Calu3 (cell line): ENCODE results near the gene TSPAN17. TPM values are rescaled to one million over a fixed set of nuclear protein-coding genes. Genes with fewer than 3 reads are reported as not detected.

Source experiments
- BruUV-seq: library from RNA; stranded (reverse); fragments of 400-500 nt; replicated peaks from 2 replicates; lab custom pipeline; 2021; lab: Mats Ljungman, UMichigan
- CTCF ChIA-PET: fragments of 300-600 bp; sonication (Branson Sonifier 250); formaldehyde crosslinking; loops from one replicate; lab custom pipeline; 2022; ENCODE audit warnings: antibody characterized with exemption; lab: Charles Lee
- DNase-seq: peaks from one replicate; pipeline ENCODE4 v3.0.0; 2022
- H3K27ac Mint-ChIP-seq: one replicate; pipeline ENCODE4 v1.8.0; 2022; ENCODE audit warnings: mixed read lengths; ENCODE audit not compliant: unreplicated experiment
- H3K27me3 Mint-ChIP-seq: one replicate; pipeline ENCODE4 v1.8.0; 2022; ENCODE audit warnings: mixed read lengths; ENCODE audit not compliant: unreplicated experiment
- H3K36me3 Mint-ChIP-seq: one replicate; pipeline ENCODE4 v1.8.0; 2022; ENCODE audit warnings: mild to moderate bottlenecking, moderate library complexity, mixed read lengths; ENCODE audit not compliant: insufficient read depth, unreplicated experiment
- H3K4me1 Mint-ChIP-seq: one replicate; pipeline ENCODE4 v1.8.0; 2022; ENCODE audit warnings: mild to moderate bottlenecking, low read depth, mixed read lengths; ENCODE audit not compliant: unreplicated experiment
- H3K4me3 Mint-ChIP-seq: one replicate; pipeline ENCODE4 v1.8.0; 2022; ENCODE audit warnings: mild to moderate bottlenecking, low read depth, moderate library complexity, mixed read lengths; ENCODE audit not compliant: unreplicated experiment
- H3K9me3 Mint-ChIP-seq: one replicate; pipeline ENCODE4 v1.8.0; 2022; ENCODE audit warnings: low read depth, mixed read lengths; ENCODE audit not compliant: unreplicated experiment
- intact Hi-C: fragments of 100-400 bp; cut with micrococcal nuclease; formaldehyde crosslinking; loops from one replicate; pipeline ENCODE4 v1.10.0; 2022; ENCODE audit not compliant: unreplicated experiment
- total RNA-seq: library from RNA; stranded (reverse); gene quantifications from 2 replicates; pipeline ENCODE4 v1.2.3, GENCODE V29; 2022
- TF ChIP-seq, protein P1 (sequence below): fragments of 200-600 bp; IDR thresholded peaks from one replicate; pipeline ENCODE4 v1.8.0; 2022; ENCODE audit warnings: antibody characterized with exemption; ENCODE audit not compliant: unreplicated experiment

TSPAN17 gene
- total RNA-seq, 1 experiment from 2014 or later: 67.7 TPM

DNA sequence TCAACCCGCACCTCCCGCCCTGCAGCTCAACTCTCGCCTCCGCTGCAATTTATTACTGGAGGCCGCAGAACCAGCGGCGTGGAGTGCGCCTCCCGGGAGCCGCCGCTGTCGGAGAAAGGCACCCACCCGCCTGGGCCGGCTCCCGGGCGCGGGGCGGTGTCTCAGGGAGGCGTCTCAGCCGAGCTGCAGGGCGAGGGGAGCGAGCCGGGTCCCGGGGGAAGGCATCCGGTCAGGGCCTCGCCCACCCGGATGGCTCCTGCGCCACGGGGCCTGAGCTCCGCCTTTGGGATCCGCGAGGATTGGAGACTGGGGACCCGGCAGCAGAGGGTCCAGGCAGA lies 32.9 kb downstream of the TSPAN17 start:
- intact Hi-C loops: no loop called here
- no TSS peak for BruUV-seq
- TF ChIP-seq, protein P1, sequence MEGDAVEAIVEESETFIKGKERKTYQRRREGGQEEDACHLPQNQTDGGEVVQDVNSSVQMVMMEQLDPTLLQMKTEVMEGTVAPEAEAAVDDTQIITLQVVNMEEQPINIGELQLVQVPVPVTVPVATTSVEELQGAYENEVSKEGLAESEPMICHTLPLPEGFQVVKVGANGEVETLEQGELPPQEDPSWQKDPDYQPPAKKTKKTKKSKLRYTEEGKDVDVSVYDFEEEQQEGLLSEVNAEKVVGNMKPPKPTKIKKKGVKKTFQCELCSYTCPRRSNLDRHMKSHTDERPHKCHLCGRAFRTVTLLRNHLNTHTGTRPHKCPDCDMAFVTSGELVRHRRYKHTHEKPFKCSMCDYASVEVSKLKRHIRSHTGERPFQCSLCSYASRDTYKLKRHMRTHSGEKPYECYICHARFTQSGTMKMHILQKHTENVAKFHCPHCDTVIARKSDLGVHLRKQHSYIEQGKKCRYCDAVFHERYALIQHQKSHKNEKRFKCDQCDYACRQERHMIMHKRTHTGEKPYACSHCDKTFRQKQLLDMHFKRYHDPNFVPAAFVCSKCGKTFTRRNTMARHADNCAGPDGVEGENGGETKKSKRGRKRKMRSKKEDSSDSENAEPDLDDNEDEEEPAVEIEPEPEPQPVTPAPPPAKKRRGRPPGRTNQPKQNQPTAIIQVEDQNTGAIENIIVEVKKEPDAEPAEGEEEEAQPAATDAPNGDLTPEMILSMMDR: no peak

DNA sequence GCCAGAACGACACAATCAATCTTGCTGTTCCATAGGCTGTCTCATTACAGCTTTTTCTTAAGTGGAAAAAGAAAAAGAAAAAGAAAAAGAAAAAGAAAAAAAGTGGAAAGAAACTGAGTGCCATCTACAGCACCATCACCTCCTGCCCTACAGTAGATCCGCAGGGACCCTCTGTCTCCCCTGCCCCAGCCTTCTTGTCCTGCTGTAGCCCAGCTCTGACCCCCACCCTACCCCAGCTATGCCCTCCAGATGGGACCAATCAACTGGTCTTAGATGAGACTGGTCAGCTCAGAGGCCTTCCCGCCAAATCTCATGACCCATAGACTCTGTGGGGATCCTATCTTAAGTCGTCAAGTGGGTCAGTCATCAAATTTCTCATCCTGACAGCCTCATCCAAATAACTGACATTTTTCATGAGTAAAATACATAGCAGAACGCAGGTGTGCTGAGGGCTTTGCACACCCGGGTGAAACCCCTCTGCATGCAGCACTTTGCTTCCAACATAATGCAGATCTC lies 34.8 kb downstream of the TSPAN17 start:
- no peak overlapping the region for H3K27ac Mint-ChIP-seq
- H3K27me3 Mint-ChIP-seq: peaks cover 47% of the 10 kb centered on the region
- H3K4me1 Mint-ChIP-seq: no peaks in the 10 kb centered on the region
- CTCF ChIA-PET: interaction anchor here (0.6 to 1.1 kb wide), 3 partner anchors 11 to 141 kb away, joined by 3 read pairs; no protein-coding TSS in a partner anchor
- H3K36me3 Mint-ChIP-seq: peaks cover 3% of the 10 kb centered on the region
- BruUV-seq: no TSS peak
- no peak overlapping the region for H3K4me3 Mint-ChIP-seq
- peaks cover 3% of the 10 kb centered on the region for H3K9me3 Mint-ChIP-seq
- no peak for DNase-seq
- intact Hi-C loops: no loop called here
- TF ChIP-seq, protein P1: no peak

More for the DNA sequence above, 32.9 kb downstream of the TSPAN17 start:
- Mint-ChIP-seq H3K27ac (no peak overlapping the region), H3K4me3 (no peak overlapping the region), H3K27me3 (peaks cover 36% of the 10 kb centered on the region), H3K36me3 (peaks cover 3% of the 10 kb centered on the region), H3K4me1 (no peaks in the 10 kb centered on the region), H3K9me3 (peaks cover 3% of the 10 kb centered on the region)
- CTCF ChIA-PET: interaction anchor here (0.6 to 1.3 kb wide), 4 partner anchors 20 to 1782 kb away, joined by 3 to 5 read pairs (median 4); partner anchors contain the start of gene TMED9
- DNase-seq: no peak

DNA sequence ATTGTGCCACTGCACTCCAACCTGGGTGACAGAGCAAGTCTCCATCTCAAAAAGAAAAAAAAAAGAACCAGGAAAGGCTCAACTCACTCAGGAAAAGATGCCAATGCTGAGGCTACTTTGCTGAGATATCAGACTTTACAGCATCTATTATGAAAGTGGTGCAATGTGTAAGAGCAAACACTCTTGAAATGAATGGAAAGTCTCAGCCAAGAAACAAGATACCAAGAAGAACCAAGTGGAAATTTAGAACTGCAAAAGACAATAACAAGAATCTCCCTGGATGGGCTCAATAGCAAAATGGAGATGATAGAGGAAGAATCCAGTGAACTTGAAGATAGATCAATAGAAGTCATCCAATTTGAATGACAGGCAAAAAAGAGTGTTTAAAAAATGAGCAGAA lies 37.7 kb downstream of the TSPAN17 start:
- intact Hi-C loops: no loop called here
- no peak for DNase-seq
- Mint-ChIP-seq H3K9me3 (peaks cover 3% of the 10 kb centered on the region), H3K27me3 (peaks cover 47% of the 10 kb centered on the region), H3K27ac (no peak overlapping the region), H3K36me3 (no peaks in the 10 kb centered on the region), H3K4me1 (no peaks in the 10 kb centered on the region), H3K4me3 (no peak overlapping the region)
- CTCF ChIA-PET: no interaction called here
- BruUV-seq: no TSS peak
- TF ChIP-seq, protein P1: no peak

DNA sequence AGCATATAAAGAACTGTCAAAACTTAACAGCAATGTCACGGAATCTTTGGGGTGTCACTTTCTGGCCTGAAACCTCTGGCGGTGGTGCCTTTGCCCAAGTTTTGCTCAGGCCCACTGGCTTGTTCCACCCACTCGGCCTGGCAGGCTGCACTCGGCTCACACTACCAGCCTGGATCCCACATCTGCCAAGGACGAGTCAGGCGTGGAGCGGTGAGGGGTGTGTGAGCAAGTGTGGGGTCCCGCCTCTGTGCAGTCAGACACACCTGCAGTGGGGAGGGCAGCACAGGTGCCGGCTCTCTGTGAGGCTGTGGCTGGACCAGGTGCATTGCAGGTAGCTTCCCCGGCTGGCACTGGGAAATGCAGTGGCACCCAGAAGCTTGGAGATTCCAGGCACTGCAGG lies 40.0 kb downstream of the TSPAN17 start:
- Mint-ChIP-seq H3K4me1 (peaks cover 13% of the 10 kb centered on the region), H3K36me3 (no peaks in the 10 kb centered on the region), H3K27ac (no peak overlapping the region), H3K9me3 (peaks cover 3% of the 10 kb centered on the region), H3K27me3 (peaks cover 41% of the 10 kb centered on the region), H3K4me3 (no peak overlapping the region)
- BruUV-seq: no TSS peak
- TF ChIP-seq, protein P1: no peak
- CTCF ChIA-PET: no interaction called here
- no peak for DNase-seq
- intact Hi-C loops: no loop called here
